HG02884 (cell line): ENCODE data around the gene TOP3B.
"Not testable (repeated sequence)": the region's sequence is repeated elsewhere in the genome, so short reads cannot be mapped to it uniquely, and the experiment has no call there.

ENCODE experiments used
- ATAC-seq: cut with Tn5 transposase; IDR thresholded peaks from one replicate; pipeline ENCODE4 v1.9.1; 2021; ENCODE audit warnings: mild to moderate bottlenecking, moderate library complexity; ENCODE audit not compliant: unreplicated experiment

TOP3B gene

GRCh38 chr22:21945453-21946261 lies 36.9 kb downstream of the TOP3B start:
- no peak for ATAC-seq

- no peak for ATAC-seq
Measured at GRCh38 chr22:21944871-21945270, 37.7 kb downstream of the TOP3B start.

- ATAC-seq = no peak
Measured at GRCh38 chr22:21943571-21944448, 38.8 kb downstream of the TOP3B start.

GRCh38 chr22:21942407-21943343 lies 39.9 kb downstream of the TOP3B start:
- ATAC-seq = no peak

- ATAC-seq = no peak
Measured at GRCh38 chr22:21941921-21942320, 40.7 kb downstream of the TOP3B start.

- no peak for ATAC-seq
Measured at GRCh38 chr22:21940521-21940920, 42.1 kb downstream of the TOP3B start.

GRCh38 chr22:21939935-21940334 lies 42.7 kb downstream of the TOP3B start:
- ATAC-seq = not testable (repeated sequence)

- ATAC-seq = no peak
Measured at GRCh38 chr22:21939461-21939913, 43.1 kb downstream of the TOP3B start.

- ATAC-seq = no peak
Measured at GRCh38 chr22:21938906-21939305, 43.7 kb downstream of the TOP3B start.

GRCh38 chr22:21938071-21938822 lies 44.3 kb downstream of the TOP3B start:
- peak; percentile 65 for ATAC-seq

GRCh38 chr22:21937821-21938070 lies 44.8 kb downstream of the TOP3B start:
- no peak for ATAC-seq

- ATAC-seq = no peak
Measured at GRCh38 chr22:21937041-21937820, 45.4 kb downstream of the TOP3B start.

GRCh38 chr22:21936151-21936775 lies 46.3 kb downstream of the TOP3B start:
- ATAC-seq = no peak

- no peak for ATAC-seq
Measured at GRCh38 chr22:21933910-21934309, 48.7 kb downstream of the TOP3B start.

- no peak for ATAC-seq
Measured at GRCh38 chr22:21933413-21933812, 49.2 kb downstream of the TOP3B start.

GRCh38 chr22:21932347-21932746 lies 50.2 kb downstream of the TOP3B start:
- ATAC-seq = no peak

GRCh38 chr22:21931056-21931455 lies 51.5 kb downstream of the TOP3B start:
- ATAC-seq = no peak

- no peak for ATAC-seq
Measured at GRCh38 chr22:21929253-21929652, 53.3 kb downstream of the TOP3B start.

- no peak for ATAC-seq
Measured at GRCh38 chr22:21928048-21928447, 54.5 kb downstream of the TOP3B start.
